GM21717 (cell line): ENCODE results near the gene NTSR1.

Source experiments
- ATAC-seq: cut with Tn5 transposase; IDR thresholded peaks from one replicate; pipeline ENCODE4 v1.9.1; 2021; ENCODE audit warnings: mild to moderate bottlenecking, moderate library complexity; ENCODE audit not compliant: unreplicated experiment

Gene NTSR1

GRCh38 chr20:62708591-62709536 is at the start of gene NTSR1:
TSS of gene NTSR1 (plus strand) at chr20:62708836. CDS start at chr20:62709208, 372 bp downstream.
- no peak for ATAC-seq

DNA sequence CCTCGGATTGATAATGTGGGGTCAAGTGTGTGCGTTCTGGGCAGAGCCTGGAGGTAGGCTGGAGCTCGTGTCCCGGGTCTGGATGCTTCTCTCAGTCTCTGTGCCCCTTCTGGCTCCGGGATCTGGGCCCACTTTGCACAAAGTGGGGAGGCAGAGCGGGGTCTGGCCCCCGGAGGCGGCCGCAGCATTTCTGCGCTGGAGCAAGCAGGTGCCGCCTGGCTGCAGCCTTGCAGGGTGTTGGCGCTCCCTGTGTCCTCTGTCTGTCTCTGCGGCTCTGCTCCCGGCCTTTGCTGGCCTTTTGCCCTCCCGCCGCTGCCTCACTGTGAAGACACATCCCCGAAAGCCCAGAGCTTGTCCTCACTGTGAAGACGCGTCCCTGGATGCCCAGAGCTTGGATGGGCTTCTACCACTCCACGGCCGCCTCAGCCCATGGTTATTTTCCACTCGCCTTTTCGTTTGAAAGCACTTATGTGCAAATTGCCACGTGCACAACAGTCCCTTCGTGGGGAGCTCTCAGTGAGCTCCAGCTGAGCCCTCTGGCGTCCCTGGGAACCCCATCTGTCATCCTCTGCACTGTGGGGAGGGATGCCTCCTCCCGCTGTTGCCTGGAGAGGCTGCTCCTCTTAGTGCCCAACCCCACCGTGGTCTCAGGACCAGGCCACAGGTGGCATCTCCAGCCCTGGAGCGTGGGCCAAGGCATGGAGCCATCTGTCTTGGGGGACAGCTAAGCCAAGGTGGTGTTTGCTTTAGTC is 49.0 kb upstream of the NTSR1 start:
- no peak for ATAC-seq

DNA sequence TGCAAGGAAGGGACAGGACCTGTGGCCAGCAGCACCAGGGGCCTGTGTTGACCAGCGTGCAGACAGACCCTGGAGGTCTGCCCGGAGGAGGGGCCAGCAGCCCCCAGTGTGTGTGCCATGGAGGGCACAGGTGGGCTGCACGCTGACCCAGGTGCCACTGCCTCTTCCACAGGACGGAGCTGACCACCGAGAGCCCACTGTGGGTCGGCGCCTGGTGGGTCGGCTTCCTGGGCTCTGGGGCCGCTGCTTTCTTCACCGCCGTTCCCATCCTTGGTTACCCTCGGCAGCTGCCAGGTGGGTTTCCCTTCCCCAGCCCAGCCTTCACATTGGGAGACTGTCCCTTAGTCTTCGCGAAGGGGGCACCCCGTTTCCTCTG is 48.4 kb upstream of the NTSR1 start:
- ATAC-seq, result no peak

DNA sequence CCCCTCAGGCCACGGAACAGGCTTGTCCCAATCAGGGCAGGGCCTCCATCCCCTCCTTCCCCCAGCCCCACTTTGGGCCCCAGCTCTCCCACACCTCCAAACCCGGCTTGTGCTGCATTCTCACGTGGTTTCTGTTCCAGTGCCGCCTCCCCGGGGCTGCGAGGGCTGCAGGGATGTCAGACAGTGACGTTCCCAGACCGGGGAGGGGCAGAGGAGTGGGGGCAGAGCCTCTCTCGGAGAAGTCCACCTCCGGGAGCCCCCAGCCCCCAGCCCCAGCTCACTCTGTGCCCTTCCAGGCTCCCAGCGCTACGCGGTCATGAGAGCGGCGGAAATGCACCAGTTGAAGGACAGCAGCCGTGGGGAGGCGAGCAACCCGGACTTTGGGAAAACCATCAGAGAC is 47.9 kb upstream of the NTSR1 start:
- no peak for ATAC-seq

- no peak for ATAC-seq
Observed at GRCh38 chr20:62661647-62662046, 47.0 kb upstream of the NTSR1 start.

DNA sequence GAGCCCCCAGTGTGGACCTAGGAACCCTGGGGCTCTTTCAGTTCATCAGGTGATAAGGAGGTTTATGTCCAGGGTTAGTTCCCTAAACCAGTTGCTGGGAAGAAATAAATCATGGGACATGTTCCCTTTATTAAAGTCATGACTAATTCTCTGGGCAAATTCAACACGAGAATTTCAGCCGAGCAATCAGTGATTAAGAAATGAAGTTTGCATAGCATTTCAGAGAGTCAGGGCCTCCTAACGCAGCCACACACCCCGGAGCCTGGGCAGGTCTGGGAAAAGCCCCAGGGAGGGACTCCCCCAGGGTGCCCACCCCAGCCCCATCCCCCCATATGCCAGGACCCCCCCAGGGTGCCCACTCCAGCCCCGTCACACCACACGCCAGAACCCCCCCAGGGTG is 46.2 kb upstream of the NTSR1 start:
- no peak for ATAC-seq

DNA sequence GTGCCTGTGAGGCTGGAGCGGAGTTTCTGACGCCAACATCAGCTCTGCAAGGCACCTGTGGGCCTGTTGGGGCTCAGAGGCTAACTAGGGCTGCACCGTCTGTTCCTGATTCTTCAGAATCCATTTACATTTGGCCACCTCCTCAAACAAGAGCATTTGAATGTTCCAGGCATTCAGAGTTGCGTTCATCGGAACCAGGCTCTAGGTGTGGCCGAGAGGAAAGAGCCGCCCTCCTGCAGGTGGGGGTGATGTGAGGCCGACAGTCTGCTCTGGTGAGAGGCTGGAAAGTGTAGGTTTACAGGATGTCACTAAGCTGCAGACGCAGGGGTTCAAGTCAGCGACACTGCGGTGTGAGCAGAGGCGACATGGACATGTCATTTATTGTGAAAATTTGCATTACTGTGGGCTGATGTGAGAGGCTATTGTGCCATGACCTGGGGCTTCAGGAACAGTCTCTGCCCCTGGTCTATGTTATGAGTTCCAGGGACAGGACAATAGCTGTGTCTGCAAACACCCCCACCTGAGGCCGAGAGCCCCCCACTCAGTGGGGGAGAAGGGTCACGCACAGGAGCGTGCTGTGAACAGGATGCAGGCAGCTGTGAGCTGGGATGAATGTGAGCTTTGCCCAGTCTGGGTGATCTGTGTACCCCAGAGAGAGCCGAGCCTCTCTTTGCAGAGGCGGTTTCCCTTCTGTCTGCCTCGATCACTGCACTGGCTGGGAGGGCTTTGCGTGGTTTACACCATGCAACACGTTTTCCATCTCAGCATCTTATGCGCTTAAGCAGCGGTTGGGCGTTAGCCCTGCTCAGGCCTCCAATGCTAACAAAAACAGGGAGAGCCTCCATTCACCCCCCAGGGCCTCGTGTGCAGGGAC is 45.3 kb upstream of the NTSR1 start:
- no peak for ATAC-seq

GRCh38 chr20:62664019-62664971 is 44.3 kb upstream of the NTSR1 start:
- ATAC-seq, result no peak

DNA sequence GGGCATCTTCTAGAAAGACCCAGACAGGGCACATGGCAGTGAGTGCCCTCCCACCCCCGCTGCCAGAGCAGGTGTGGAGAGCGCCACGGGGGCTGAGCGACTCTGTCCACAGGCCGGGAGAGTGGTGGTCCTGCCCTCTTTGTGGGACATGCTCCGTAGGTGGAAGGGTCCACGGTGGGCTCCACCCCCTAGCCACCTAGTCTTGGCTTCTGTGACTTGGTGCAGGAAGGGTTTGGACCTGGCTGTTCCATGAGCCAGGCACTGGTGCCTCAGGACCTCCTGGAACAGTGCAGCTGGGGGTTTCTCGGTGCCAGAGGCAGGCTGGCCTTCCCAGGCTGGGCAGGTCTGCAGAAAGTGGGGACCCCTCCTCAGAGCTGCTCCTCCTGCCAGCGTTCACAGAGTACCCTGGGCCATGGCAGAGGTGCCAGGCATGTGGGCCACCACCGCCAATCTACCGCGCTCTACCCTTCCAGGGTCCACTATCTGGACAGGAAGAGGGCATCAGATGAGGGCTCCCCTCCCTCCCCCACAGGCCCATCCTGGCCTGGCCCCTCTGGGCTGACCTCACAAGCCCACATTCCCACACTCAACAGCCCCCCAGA is 43.4 kb upstream of the NTSR1 start:
- ATAC-seq, result no peak

GRCh38 chr20:62665826-62666735 is 42.6 kb upstream of the NTSR1 start:
- ATAC-seq, result no peak

DNA sequence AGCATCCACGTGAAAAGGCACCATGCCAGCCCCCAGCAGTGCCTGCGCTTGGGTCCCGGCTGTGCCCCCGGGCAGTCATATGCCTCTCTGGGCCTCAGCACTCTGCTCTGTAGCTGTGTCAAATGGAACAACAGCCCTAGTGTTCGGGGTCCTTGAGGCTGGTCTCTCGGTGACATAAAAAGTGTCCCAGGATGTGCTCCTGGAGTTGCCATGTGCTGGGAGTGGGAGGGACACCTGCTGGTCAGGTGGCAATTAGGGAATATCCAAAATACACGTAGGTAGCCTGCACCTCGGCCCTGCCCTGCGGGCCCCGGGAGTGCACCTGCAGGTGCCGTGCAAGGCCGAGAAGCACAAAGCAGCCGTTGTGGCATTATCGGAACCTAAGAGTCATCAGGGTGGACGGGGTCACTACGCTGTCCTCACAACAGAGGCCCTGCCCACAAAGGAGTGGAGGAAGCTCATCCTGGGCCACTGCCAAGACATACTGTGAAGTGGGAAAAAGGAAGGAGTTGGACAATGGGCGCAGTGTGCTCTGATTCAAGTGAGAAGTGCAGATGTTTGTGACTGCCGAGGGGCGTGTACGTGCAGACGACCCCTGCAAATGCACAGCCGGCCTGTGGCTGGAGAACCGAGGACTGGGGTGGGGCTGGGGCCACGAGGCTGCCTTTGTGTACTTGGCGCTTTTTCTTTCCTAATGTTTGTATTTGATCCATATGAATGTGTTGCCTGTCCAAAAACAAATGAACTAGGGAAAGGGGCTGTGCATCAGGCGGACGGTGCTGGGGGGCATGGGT is 41.7 kb upstream of the NTSR1 start:
- no peak for ATAC-seq

DNA sequence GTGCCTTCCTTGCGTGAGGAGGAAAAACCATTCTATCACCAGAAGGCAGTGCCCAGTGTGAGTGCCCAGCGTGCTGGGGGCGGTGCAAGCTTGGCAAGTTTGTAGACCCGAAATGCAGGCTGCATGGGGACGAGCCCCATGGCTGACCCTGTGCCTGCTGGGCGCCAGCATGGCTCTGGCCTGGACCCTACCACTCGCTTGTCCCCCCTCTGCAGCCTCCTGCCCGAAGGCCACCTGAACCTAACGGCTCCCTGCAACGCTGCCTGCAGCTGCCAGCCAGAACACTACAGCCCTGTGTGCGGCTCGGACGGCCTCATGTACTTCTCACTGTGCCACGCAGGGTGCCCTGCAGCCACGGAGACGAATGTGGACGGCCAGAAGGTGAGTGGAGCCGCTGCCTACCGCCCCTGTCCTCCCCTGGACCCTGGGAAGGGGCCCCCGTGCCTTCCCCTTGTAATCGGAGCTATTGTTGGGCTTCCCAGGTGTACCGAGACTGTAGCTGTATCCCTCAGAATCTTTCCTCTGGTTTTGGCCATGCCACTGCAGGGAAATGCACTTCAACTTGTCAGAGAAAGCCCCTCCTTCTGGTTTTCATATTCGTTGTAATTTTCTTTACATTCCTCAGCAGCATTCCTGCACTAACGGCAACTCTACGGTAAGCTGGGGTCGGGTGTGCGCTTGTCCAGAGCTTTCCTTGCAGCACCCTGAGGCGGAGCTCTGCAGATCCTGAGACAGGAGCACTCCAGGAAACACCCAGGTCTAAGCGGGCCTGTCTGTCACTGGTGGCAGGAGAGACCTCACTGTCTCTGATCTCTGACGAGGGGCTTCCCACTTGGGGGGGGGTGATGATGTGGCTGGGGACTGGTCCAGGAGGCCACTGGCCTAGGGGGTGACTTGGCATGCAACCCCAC is 40.9 kb upstream of the NTSR1 start:
- ATAC-seq, result no peak

- ATAC-seq, result no peak
Observed at GRCh38 chr20:62668441-62669027, 40.1 kb upstream of the NTSR1 start.

- no peak for ATAC-seq
Observed at GRCh38 chr20:62669249-62669648, 39.4 kb upstream of the NTSR1 start.

GRCh38 chr20:62670156-62670555 is 38.5 kb upstream of the NTSR1 start:
- no peak for ATAC-seq

- ATAC-seq, result no peak
Observed at GRCh38 chr20:62670998-62671397, 37.6 kb upstream of the NTSR1 start.
